BLaER1 treated with 17β-estradiol and CSF1 and Interleukin-3, amounts not matched to agents 10 nM and 100 nM (cell line): ENCODE measurements around the gene PAEP.

ENCODE experiments used
- H3K27ac ChIP-seq, 11 experiments: shearing (Covaris generic); formaldehyde crosslinking; 2 replicates each; pipeline ENCODE4 v1.8.1; 2022
- H3K27me3 ChIP-seq, 11 experiments: shearing (Covaris generic); formaldehyde crosslinking; 2 replicates each; pipeline ENCODE4 v1.8.1; 2022
- H3K36me3 ChIP-seq, 11 experiments: shearing (Covaris generic); formaldehyde crosslinking; 2 replicates each; pipeline ENCODE4 v1.8.1; 2022
- H3K4me1 ChIP-seq, 10 experiments: shearing (Covaris generic); formaldehyde crosslinking; 2 replicates each; pipeline ENCODE4 v1.8.1; 2022
- H3K4me2 ChIP-seq, 11 experiments: shearing (Covaris generic); formaldehyde crosslinking; 2 replicates each; pipeline ENCODE4 v1.8.1; 2022
- H3K4me3 ChIP-seq, 10 experiments: shearing (Covaris generic); formaldehyde crosslinking; 2 replicates each; pipeline ENCODE4 v1.8.1; 2022
- H3K9ac ChIP-seq, 11 experiments: shearing (Covaris generic); formaldehyde crosslinking; 2 replicates each; pipeline ENCODE4 v1.8.1; 2022
- H3K9me3 ChIP-seq, 11 experiments: shearing (Covaris generic); formaldehyde crosslinking; replicated peaks in 1 of 11; 2 replicates each; pipeline ENCODE4 v1.8.1; 2022
- H4K20me1 ChIP-seq, 11 experiments: shearing (Covaris generic); formaldehyde crosslinking; 2 replicates each; pipeline ENCODE4 v1.8.1; 2022
- Cebpa-rat ChIP-seq, 11 experiments: shearing (Covaris generic); IDR thresholded peaks; 2 replicates each; pipeline ENCODE4 v1.8.1; 2022

Gene PAEP

DNA sequence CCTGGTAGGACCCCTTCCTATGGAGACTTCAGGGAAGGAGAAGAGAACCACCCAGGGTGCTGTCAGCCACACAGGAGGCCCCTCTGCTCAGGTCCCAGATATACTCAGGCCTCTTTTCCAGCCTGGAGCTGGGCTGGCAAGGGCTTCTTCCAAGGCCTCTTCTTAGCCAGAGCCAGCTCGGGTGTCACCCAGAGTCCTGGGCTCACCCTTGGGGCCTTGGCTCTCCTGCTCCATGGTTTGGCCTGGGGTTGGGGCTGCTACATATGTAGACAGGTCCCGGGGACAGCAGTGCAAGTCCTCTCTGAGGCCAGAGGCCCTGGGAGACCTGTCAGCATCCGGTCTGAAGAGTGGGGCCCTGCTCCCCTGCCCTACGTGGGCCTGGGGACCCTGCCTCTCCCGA is 22.8 kb downstream of the PAEP start:
- Histone ChIP-seq H3K27ac (peak overlapping the region in 4 of 11 experiments; percentile 49 to 55 (median 49); a peak in 5 of 22 replicates), H3K4me2 (peak overlapping the region; percentile 7 to 95 (median 81); a peak in 19 of 22 replicates), H3K27me3 (no peaks in the 10 kb centered on the region), H4K20me1 (no peaks in the 10 kb centered on the region), H3K4me1 (peaks cover 0 to 39% (median 29%) of the 10 kb centered on the region in 10 experiments; a peak in 17 of 20 replicates), H3K4me3 (no peak overlapping the region; a peak in 1 of 20 replicates), H3K9ac (peak overlapping the region in 4 of 11 experiments; percentile 19 to 66 (median 31); a peak in 6 of 22 replicates), H3K36me3 (no peaks in the 10 kb centered on the region), H3K9me3 (no peaks in the 10 kb centered on the region)
- TF ChIP-seq Cebpa-rat (IDR thresholded peaks at IDR 0.05), result no peak

- no peak for TF ChIP-seq Cebpa-rat (IDR thresholded peaks at IDR 0.05)
- Histone ChIP-seq H3K4me2 (peak overlapping the region; percentile 7 to 95 (median 81); a peak in 19 of 22 replicates), H3K36me3 (no peaks in the 10 kb centered on the region), H3K4me3 (no peak overlapping the region; a peak in 1 of 20 replicates), H3K27me3 (no peaks in the 10 kb centered on the region), H3K9ac (peak overlapping the region in 4 of 11 experiments; percentile 19 to 66 (median 31); a peak in 5 of 22 replicates), H4K20me1 (no peaks in the 10 kb centered on the region), H3K4me1 (peaks cover 0 to 39% (median 29%) of the 10 kb centered on the region in 10 experiments; a peak in 17 of 20 replicates), H3K9me3 (no peaks in the 10 kb centered on the region), H3K27ac (peak overlapping the region in 2 of 11 experiments; percentile 49 to 55; a peak in 2 of 22 replicates)
Measured at GRCh38 chr9:135584934-135585333, 23.4 kb downstream of the PAEP start.

GRCh38 chr9:135586601-135587109 is 25.1 kb downstream of the PAEP start:
- H3K27ac ChIP-seq, result no peak overlapping the region
- H3K4me2 ChIP-seq, result peak overlapping the region in 9 of 11 experiments; percentile 43 to 95 (median 83); a peak in 16 of 22 replicates
- H3K9me3 ChIP-seq, result no peaks in the 10 kb centered on the region
- no peaks in the 10 kb centered on the region for H3K27me3 ChIP-seq
- peaks cover 0 to 44% (median 34%) of the 10 kb centered on the region in 10 experiments; a peak in 17 of 20 replicates for H3K4me1 ChIP-seq
- H3K36me3 ChIP-seq, result no peaks in the 10 kb centered on the region
- H3K9ac ChIP-seq, result no peak overlapping the region
- no peak for TF ChIP-seq Cebpa-rat (IDR thresholded peaks at IDR 0.05)
- H4K20me1 ChIP-seq, result no peaks in the 10 kb centered on the region
- H3K4me3 ChIP-seq, result no peak overlapping the region

DNA sequence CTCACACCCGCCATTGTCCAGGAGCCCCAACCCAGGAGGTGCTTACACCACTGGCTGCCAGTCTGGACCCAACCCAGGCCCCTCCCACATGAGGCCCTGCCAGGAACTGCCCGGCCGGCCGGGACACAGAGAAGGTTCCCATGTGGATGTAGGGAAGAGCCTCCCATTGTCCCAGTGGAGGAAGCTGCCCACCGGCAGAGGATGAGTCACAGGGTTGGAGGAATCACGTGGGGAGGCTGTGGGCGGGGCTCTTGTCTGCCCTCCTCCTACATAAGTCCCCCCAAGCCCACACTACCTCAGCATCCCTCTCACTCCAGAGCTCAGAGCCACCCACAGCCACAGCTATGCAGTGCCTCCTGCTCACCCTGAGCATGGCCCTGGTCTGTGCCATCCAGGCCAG is 26.1 kb downstream of the PAEP start:
- Histone ChIP-seq H4K20me1 (no peaks in the 10 kb centered on the region), H3K9me3 (no peaks in the 10 kb centered on the region), H3K27ac (no peak overlapping the region), H3K4me3 (no peak overlapping the region), H3K36me3 (no peaks in the 10 kb centered on the region), H3K27me3 (no peaks in the 10 kb centered on the region), H3K4me2 (peak overlapping the region in 3 of 11 experiments; percentile 2 to 17 (median 6); a peak in 2 of 22 replicates), H3K9ac (no peak overlapping the region), H3K4me1 (peaks cover 0 to 45% (median 34%) of the 10 kb centered on the region in 10 experiments; a peak in 17 of 20 replicates)
- no peak for TF ChIP-seq Cebpa-rat (IDR thresholded peaks at IDR 0.05)

GRCh38 chr9:135588371-135588770 is 26.8 kb downstream of the PAEP start:
- Histone ChIP-seq H4K20me1 (no peaks in the 10 kb centered on the region), H3K4me2 (0 out of 22 replicates have a peak overlapping the region, but pooled peaks of 1 of the 11 experiments have one; percentile 2), H3K4me1 (peaks cover 0 to 45% (median 34%) of the 10 kb centered on the region in 10 experiments; a peak in 17 of 20 replicates), H3K9ac (no peak overlapping the region), H3K4me3 (no peak overlapping the region), H3K36me3 (no peaks in the 10 kb centered on the region), H3K9me3 (no peaks in the 10 kb centered on the region), H3K27ac (no peak overlapping the region), H3K27me3 (no peaks in the 10 kb centered on the region)
- TF ChIP-seq Cebpa-rat (IDR thresholded peaks at IDR 0.05), result no peak

GRCh38 chr9:135588886-135589595 is 27.5 kb downstream of the PAEP start:
- Histone ChIP-seq H4K20me1 (no peaks in the 10 kb centered on the region), H3K27me3 (no peaks in the 10 kb centered on the region), H3K27ac (no peak overlapping the region), H3K9me3 (no peaks in the 10 kb centered on the region), H3K4me2 (no peak overlapping the region), H3K4me3 (no peak overlapping the region), H3K36me3 (no peaks in the 10 kb centered on the region), H3K4me1 (peaks cover 0 to 45% (median 34%) of the 10 kb centered on the region in 10 experiments; a peak in 17 of 20 replicates), H3K9ac (no peak overlapping the region)
- no peak for TF ChIP-seq Cebpa-rat (IDR thresholded peaks at IDR 0.05)

DNA sequence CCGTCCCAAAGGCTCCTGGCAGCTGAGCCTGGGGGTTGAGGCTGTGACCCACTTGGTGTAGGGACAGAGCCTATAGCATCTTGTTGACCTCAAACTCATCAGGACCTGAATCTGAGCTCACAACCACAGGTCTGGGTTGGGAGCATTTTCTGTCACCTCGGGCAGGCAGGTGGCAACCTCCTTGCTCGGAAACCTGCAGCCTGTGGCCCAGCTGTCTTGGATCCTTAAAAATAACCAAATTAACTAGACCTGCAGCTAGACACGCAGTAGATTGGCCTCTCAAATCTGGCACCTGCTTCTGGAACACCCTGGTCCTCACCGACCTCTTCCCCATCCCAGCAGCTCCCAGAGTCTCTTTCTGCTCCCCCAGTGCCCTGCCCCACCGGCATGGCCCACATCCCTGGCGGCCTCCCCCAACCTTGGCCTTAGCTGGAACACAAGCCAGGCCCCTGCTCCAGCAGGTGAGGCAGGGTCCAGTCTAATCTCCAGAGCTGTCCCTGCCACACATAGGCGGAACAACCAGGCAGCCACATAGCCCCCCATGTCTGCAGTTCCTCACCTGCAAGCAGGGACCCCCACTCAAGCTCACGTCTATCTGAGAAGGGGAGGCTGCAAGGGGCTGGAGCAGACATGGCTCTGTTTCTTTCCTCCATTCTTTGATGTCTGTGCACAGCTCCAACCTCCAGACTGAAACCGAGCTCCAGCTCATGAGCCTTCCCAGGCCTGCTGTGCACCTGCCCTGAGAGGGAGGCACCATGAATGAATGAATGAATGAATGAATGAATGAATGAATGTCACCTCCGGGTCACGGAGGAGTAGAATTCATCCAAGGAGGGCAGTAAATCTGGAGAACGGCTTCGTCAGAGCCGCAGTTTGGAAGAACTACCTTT is 28.3 kb downstream of the PAEP start:
- TF ChIP-seq Cebpa-rat (IDR thresholded peaks at IDR 0.05), result no peak
- H3K27ac ChIP-seq, result no peak overlapping the region
- peaks cover 0 to 38% (median 26%) of the 10 kb centered on the region in 10 experiments; a peak in 17 of 20 replicates for H3K4me1 ChIP-seq
- no peak overlapping the region for H3K9ac ChIP-seq
- no peak overlapping the region for H3K4me3 ChIP-seq
- no peak overlapping the region for H3K4me2 ChIP-seq
- H4K20me1 ChIP-seq, result no peaks in the 10 kb centered on the region
- peaks cover 0 to 4% (median 0%) of the 10 kb centered on the region in 11 experiments; a peak in 1 of 22 replicates for H3K9me3 ChIP-seq
- no peaks in the 10 kb centered on the region for H3K27me3 ChIP-seq
- no peaks in the 10 kb centered on the region for H3K36me3 ChIP-seq

- H3K4me3 ChIP-seq, result no peak overlapping the region
- H3K9me3 ChIP-seq, result peaks cover 0 to 10% (median 0%) of the 10 kb centered on the region in 11 experiments; a peak in 1 of 22 replicates
- no peak overlapping the region for H3K9ac ChIP-seq
- H3K27ac ChIP-seq, result no peak overlapping the region
- TF ChIP-seq Cebpa-rat (IDR thresholded peaks at IDR 0.05), result no peak
- no peaks in the 10 kb centered on the region for H3K27me3 ChIP-seq
- peaks cover 0 to 31% (median 19%) of the 10 kb centered on the region in 10 experiments; a peak in 15 of 20 replicates for H3K4me1 ChIP-seq
- H4K20me1 ChIP-seq, result no peaks in the 10 kb centered on the region
- H3K4me2 ChIP-seq, result no peak overlapping the region
- H3K36me3 ChIP-seq, result no peaks in the 10 kb centered on the region
Measured at GRCh38 chr9:135590486-135591079, 29.0 kb downstream of the PAEP start.
